Epithelial cell of proximal tubule (primary cell): ENCODE results near the gene MBTPS2. TPM values are rescaled to one million over a fixed set of nuclear protein-coding genes. Genes with fewer than 3 reads are reported as not detected.
"Not testable (repeated sequence)": the region's sequence is repeated elsewhere in the genome, so short reads cannot be mapped to it uniquely, and the experiment has no call there.

Source experiments
- DNase-seq: peaks from one replicate; pipeline ENCODE4 v3.0.0-alpha.2; 2011; ENCODE audit warnings: low read depth
- H3K4me3 ChIP-seq: 2 replicates; pipeline ENCODE4 v1.5.1; 2011; ENCODE audit warnings: low read depth, mild to moderate bottlenecking, low read length
- total RNA-seq: library from RNA; depleted of rRNA; stranded (reverse); fragments of >200 nt; gene quantifications from 2 replicates; pipeline ENCODE4 v1.2.3, GENCODE V29; 2015
- TF ChIP-seq, protein P1 (sequence below): conservative IDR thresholded peaks from 2 replicates; pipeline ENCODE4 v1.5.1; 2012; ENCODE audit warnings: low read depth, mild to moderate bottlenecking, low read length

MBTPS2 gene
- total RNA-seq, 1 donor from 2014 or later = 5.0 TPM

DNA sequence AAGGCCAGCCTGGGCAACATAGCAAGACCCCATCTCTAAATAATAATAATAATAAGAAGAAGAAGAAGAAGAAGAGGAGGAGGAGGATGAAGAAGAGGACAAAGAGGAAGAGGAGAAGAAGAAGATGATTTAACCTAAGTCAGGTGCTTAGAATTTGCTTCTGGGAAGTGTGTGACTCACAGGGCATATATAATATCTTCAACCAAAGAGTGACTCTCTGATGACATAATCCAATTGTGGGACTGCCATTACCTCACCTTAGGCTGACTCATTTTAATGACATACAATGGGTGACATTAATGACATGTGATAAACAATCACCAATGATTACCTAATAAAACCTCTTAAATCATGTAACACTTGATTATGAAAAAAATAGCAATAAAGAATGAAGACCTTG lies 32.7 kb upstream of the MBTPS2 start:
- no peak for DNase-seq
- H3K4me3 ChIP-seq = no peak overlapping the region
- TF ChIP-seq, protein P1, sequence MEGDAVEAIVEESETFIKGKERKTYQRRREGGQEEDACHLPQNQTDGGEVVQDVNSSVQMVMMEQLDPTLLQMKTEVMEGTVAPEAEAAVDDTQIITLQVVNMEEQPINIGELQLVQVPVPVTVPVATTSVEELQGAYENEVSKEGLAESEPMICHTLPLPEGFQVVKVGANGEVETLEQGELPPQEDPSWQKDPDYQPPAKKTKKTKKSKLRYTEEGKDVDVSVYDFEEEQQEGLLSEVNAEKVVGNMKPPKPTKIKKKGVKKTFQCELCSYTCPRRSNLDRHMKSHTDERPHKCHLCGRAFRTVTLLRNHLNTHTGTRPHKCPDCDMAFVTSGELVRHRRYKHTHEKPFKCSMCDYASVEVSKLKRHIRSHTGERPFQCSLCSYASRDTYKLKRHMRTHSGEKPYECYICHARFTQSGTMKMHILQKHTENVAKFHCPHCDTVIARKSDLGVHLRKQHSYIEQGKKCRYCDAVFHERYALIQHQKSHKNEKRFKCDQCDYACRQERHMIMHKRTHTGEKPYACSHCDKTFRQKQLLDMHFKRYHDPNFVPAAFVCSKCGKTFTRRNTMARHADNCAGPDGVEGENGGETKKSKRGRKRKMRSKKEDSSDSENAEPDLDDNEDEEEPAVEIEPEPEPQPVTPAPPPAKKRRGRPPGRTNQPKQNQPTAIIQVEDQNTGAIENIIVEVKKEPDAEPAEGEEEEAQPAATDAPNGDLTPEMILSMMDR = no peak

DNA sequence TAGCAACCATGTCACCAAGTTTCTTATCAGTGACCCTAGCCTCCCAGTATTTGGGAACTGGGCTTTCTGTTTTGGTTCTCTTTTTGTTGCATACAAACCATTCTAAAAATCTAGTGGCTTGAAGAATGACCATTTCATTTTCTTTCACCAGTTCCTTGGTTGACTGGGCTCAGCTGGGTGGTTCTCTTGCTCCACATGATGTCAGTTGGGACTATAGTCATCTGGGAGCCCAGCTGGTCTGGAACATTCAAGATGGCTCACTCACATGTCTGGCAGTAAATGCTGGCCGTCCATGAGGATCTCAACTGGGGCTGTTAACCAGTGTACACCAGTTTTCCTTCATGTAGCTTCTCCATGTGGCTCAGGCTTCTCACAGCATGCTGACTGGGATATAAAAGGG lies 27.6 kb upstream of the MBTPS2 start:
- TF ChIP-seq, protein P1 = no peak
- DNase-seq = no peak

DNA sequence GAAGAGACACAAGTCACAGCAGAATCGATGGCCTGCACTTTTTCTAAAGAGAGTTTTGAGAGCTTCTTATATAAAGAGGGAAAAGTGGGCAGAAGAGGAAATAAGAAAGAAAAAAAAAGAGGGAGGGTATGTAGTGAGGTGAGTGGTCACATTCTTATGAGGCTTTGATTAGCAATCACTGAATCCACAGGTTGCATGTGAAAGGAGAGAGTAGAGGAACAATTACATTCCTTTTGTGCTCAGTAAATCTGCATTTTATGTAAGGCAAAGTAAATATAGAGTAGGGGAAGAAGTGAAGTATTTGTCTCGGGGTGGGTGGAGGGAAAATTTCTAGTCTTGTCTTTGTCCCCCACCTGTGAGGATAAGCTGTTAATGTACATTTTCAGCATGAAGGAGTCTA lies 26.8 kb upstream of the MBTPS2 start:
- TF ChIP-seq, protein P1 = no peak
- DNase-seq = no peak
- H3K4me3 ChIP-seq = no peak overlapping the region

More for the DNA sequence above, 27.6 kb upstream of the MBTPS2 start:
- H3K4me3 ChIP-seq = no peak overlapping the region

DNA sequence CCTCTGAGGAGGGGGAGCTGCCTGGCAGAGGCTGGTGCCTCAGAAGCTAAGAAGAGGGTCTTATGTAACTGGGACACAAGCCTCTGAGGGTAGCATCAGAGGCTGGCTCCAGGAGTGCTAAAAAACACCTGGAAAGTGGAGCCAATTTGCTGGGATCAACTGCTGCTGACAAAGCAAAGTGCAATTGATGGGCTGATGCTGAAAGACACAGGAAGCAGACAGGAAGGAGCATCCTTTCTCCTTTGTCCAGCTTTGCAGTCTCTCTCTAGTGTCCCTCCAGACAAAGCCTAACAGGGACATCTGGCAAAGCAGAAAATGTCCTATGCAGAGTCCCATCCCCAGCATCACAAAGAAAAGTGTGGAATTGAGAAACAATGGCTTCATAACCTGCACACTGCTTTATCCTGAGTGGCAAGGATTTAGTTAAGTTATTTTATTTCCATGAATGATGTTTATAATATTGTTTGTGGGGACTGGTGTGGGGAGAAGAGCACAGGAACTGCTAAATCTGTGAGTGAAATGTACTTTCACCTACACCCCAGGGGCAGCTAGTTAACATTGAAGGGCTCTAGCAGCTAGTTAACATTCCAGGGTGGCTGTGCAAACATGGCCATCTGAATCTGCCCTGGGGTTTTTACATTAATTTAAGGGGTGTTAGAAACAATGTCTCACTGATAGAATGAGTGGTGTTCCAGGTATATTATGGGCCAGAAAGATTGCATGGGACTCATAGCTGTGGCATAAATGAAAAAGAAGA lies 25.6 kb upstream of the MBTPS2 start:
- DNase-seq = no peak
- H3K4me3 ChIP-seq = no peak overlapping the region
- TF ChIP-seq, protein P1 = no peak

DNA sequence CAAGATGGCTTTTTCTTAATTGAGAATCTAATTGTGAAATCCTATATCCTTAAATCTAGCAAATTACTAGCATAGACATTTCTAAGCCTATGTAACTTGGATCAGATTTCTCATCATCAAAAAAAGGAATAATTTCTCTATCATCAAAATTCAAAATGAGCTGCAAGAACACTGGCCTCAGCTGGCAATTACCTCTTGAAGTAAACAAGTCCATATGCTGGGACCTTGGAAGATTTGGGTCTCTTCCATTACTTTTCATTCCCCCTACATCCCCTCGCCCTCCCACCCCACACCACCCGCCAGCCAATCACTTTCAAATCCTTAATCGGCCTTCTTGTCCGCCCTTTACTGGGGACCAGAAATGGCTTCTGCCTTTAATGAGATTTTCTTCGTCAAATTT lies 23.3 kb upstream of the MBTPS2 start:
- TF ChIP-seq, protein P1 = no peak
- H3K4me3 ChIP-seq = no peak overlapping the region
- no peak for DNase-seq

DNA sequence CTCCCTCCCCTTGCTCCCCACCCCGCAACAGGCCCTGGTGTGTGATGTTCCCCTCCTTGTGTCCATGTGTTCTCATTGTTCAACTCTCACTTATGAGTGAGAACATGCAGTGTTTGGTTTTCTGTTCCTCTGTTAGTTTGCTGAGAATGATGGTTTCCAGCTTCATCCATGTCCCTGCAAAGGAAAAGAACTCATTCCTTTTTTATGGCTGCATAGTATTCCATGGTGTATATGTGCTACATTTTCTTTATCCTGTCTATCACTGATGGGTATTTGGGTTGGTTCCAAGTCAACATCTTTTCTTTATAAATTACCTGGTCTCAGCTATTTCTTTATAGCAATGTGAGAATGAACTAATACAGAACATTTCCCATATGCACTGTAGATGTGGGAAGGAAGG lies 19.2 kb upstream of the MBTPS2 start:
- DNase-seq, H3K4me3 ChIP-seq: not testable (repeated sequence)

DNA sequence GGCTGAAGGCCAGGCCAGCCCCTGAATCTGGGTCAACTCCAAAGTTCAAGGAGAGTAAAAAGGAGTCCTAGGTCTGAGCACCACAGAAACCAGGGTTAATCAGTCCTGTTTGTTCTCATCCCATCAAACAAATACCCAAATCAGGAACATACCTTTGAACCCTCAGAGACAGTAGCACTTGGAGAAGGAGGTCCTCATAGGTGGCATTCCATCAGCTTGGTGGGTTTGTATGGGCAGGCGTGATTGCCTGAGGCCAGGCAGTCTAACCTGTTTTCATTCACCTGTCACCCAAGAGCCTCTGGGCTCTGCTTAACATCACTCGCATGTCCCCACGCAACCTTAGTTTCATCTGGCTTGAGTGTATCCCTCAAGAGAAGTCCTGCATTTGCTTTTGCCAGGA lies 17.5 kb upstream of the MBTPS2 start:
- no peak for DNase-seq

More for the DNA sequence above, 17.5 kb upstream of the MBTPS2 start:
- H3K4me3 ChIP-seq = no peak overlapping the region
- TF ChIP-seq, protein P1 = no peak
